OCI-LY1 (cell line): ENCODE results near the gene RFX1.

Experiments used
- CTCF ChIP-seq: fragments of 200-600 bp; sonication (generic), shearing (Covaris generic); IDR thresholded peaks from 2 replicates; pipeline ENCODE4 v1.5.1; 2017; ENCODE audit warnings: mild to moderate bottlenecking, antibody characterized with exemption, low read length, moderate library complexity, mixed read lengths
- EZH2 ChIP-seq: fragments of 200-600 bp; sonication (generic), shearing (Covaris generic); IDR thresholded peaks from 2 replicates; pipeline ENCODE4 v1.8.0; 2017; ENCODE audit warnings: borderline replicate concordance, mixed run types, mild to moderate bottlenecking, antibody characterized with exemption, low read length, moderate library complexity, mixed read lengths

GRCh38 chr19:13965377-13965896, 40.7 kb downstream of the RFX1 start:
- TF ChIP-seq CTCF, result no peak
- TF ChIP-seq EZH2, result no peak
